ENCODE results near the gene ERI2. TPM values are rescaled to one million over a fixed set of nuclear protein-coding genes. Genes with fewer than 3 reads are reported as not detected.
"Not testable (repeated sequence)": the region's sequence is repeated elsewhere in the genome, so short reads cannot be mapped to it uniquely, and the experiment has no call there.

The ERI2 gene
- total RNA-seq, 1 donor from 2014 or later, result 15.1 TPM

- intact Hi-C loops (cut with micrococcal nuclease), result no loop called here
- no peak for DNase-seq
- H3K4me3 Mint-ChIP-seq, result no peak overlapping the region
- peaks cover 5% of the 10 kb centered on the region for H3K9me3 Mint-ChIP-seq
- peaks cover 13% of the 10 kb centered on the region for H3K4me1 Mint-ChIP-seq
- H3K27ac Mint-ChIP-seq, result no peak overlapping the region
- peaks cover 2% of the 10 kb centered on the region for H3K36me3 Mint-ChIP-seq (ENCODE audit: low read depth)
- no peaks in the 10 kb centered on the region for H3K27me3 Mint-ChIP-seq
Measured at GRCh38 chr16:20767577-20767976, 38.7 kb downstream of the ERI2 start.

GRCh38 chr16:20766294-20766693, 40.0 kb downstream of the ERI2 start:
- Mint-ChIP-seq H3K4me3 (no peak overlapping the region), H3K27ac (no peak overlapping the region), H3K36me3 (ENCODE audit: low read depth) (peaks cover 5% of the 10 kb centered on the region), H3K9me3 (peaks cover 7% of the 10 kb centered on the region), H3K27me3 (no peaks in the 10 kb centered on the region), H3K4me1 (peaks cover 13% of the 10 kb centered on the region)
- intact Hi-C loops (cut with micrococcal nuclease), result no loop called here
- no peak for DNase-seq

- Mint-ChIP-seq H3K4me3 (no peak overlapping the region), H3K27ac (no peak overlapping the region), H3K9me3 (peaks cover 7% of the 10 kb centered on the region), H3K4me1 (peaks cover 13% of the 10 kb centered on the region), H3K36me3 (ENCODE audit: low read depth) (peaks cover 5% of the 10 kb centered on the region), H3K27me3 (no peaks in the 10 kb centered on the region)
- intact Hi-C loops (cut with micrococcal nuclease), result no loop called here
- no peak for DNase-seq
Measured at GRCh38 chr16:20765732-20766131, 40.5 kb downstream of the ERI2 start.

- peaks cover 13% of the 10 kb centered on the region for H3K4me1 Mint-ChIP-seq
- H3K27me3 Mint-ChIP-seq; H3K36me3 Mint-ChIP-seq (ENCODE audit: low read depth); DNase-seq; H3K4me3 Mint-ChIP-seq; H3K9me3 Mint-ChIP-seq; H3K27ac Mint-ChIP-seq; intact Hi-C loops (cut with micrococcal nuclease): not testable (repeated sequence)
Measured at GRCh38 chr16:20764448-20764847, 41.8 kb downstream of the ERI2 start.

GRCh38 chr16:20763461-20764232, 42.6 kb downstream of the ERI2 start, which contains the start of gene ACSM3:
Gene ACSM3, plus strand, starts transcription at chr16:20764014. Its CDS starts 6,021 bp downstream, at chr16:20770035.
- Mint-ChIP-seq H3K4me3 (peak within 1 kb of the TSS; percentile 87), H3K4me1 (peaks cover 13% of the 10 kb centered on the region), H3K27ac (peak within 1 kb of the TSS; percentile 84), H3K27me3 (no peaks in the 10 kb centered on the region), H3K9me3 (peaks cover 7% of the 10 kb centered on the region), H3K36me3 (ENCODE audit: low read depth) (peaks cover 5% of the 10 kb centered on the region)
- intact Hi-C loops (cut with micrococcal nuclease), result loop anchor here (1.0 kb wide), 1 partner anchor 22 kb away; the partner anchor contains the start of gene THUMPD1
- DNase-seq, result peak; percentile 91

- Mint-ChIP-seq H3K27me3 (no peaks in the 10 kb centered on the region), H3K9me3 (peaks cover 7% of the 10 kb centered on the region), H3K36me3 (ENCODE audit: low read depth) (peaks cover 5% of the 10 kb centered on the region), H3K4me1 (peaks cover 13% of the 10 kb centered on the region), H3K4me3 (peak overlapping the region; percentile 87), H3K27ac (no peak overlapping the region)
- no peak for DNase-seq
- intact Hi-C loops (cut with micrococcal nuclease), result loop anchor here (1.0 kb wide), 1 partner anchor 21 kb away; the partner anchor contains the start of gene THUMPD1
Measured at GRCh38 chr16:20762404-20763123, 43.7 kb downstream of the ERI2 start.

- peaks cover 7% of the 10 kb centered on the region for H3K9me3 Mint-ChIP-seq
Measured at GRCh38 chr16:20761175-20761574, 45.1 kb downstream of the ERI2 start.

GRCh38 chr16:20760346-20760745, 45.9 kb downstream of the ERI2 start:
- no peak overlapping the region for H3K4me3 Mint-ChIP-seq
- no peaks in the 10 kb centered on the region for H3K27me3 Mint-ChIP-seq
- DNase-seq, result no peak
- H3K36me3 Mint-ChIP-seq (ENCODE audit: low read depth), result peaks cover 5% of the 10 kb centered on the region
- intact Hi-C loops (cut with micrococcal nuclease), result no loop called here
- no peak overlapping the region for H3K27ac Mint-ChIP-seq
- peaks cover 13% of the 10 kb centered on the region for H3K4me1 Mint-ChIP-seq
- peaks cover 7% of the 10 kb centered on the region for H3K9me3 Mint-ChIP-seq

More at GRCh38 chr16:20761175-20761574, 45.1 kb downstream of the ERI2 start:
- H3K4me1 Mint-ChIP-seq, result peaks cover 13% of the 10 kb centered on the region
- H3K36me3 Mint-ChIP-seq (ENCODE audit: low read depth), result peaks cover 5% of the 10 kb centered on the region
- no peak for DNase-seq
- H3K27me3 Mint-ChIP-seq, result no peaks in the 10 kb centered on the region
- intact Hi-C loops (cut with micrococcal nuclease), result no loop called here
- H3K27ac Mint-ChIP-seq, result no peak overlapping the region
- H3K4me3 Mint-ChIP-seq, result no peak overlapping the region

GRCh38 chr16:20755799-20756198, 50.5 kb downstream of the ERI2 start:
- H3K4me1 Mint-ChIP-seq; H3K9me3 Mint-ChIP-seq; H3K36me3 Mint-ChIP-seq (ENCODE audit: low read depth); DNase-seq; intact Hi-C loops (cut with micrococcal nuclease); H3K27ac Mint-ChIP-seq; H3K4me3 Mint-ChIP-seq: not testable (repeated sequence)
- peaks cover 17% of the 10 kb centered on the region for H3K27me3 Mint-ChIP-seq

- Mint-ChIP-seq H3K4me3 (no peak overlapping the region), H3K4me1 (no peaks in the 10 kb centered on the region), H3K36me3 (ENCODE audit: low read depth) (no peaks in the 10 kb centered on the region), H3K27ac (no peak overlapping the region), H3K9me3 (no peaks in the 10 kb centered on the region), H3K27me3 (peaks cover 17% of the 10 kb centered on the region)
- no peak for DNase-seq
- intact Hi-C loops (cut with micrococcal nuclease), result no loop called here
Measured at GRCh38 chr16:20755238-20755637, 51.0 kb downstream of the ERI2 start.

GRCh38 chr16:20753727-20754126, 52.5 kb downstream of the ERI2 start:
- DNase-seq, result no peak
- Mint-ChIP-seq H3K27me3 (peaks cover 17% of the 10 kb centered on the region), H3K27ac (no peak overlapping the region), H3K36me3 (ENCODE audit: low read depth) (no peaks in the 10 kb centered on the region), H3K4me3 (no peak overlapping the region), H3K9me3 (no peaks in the 10 kb centered on the region), H3K4me1 (no peaks in the 10 kb centered on the region)
- intact Hi-C loops (cut with micrococcal nuclease), result no loop called here

GRCh38 chr16:20750558-20750957, 55.7 kb downstream of the ERI2 start:
- Mint-ChIP-seq H3K4me3 (no peak overlapping the region), H3K27me3 (peaks cover 17% of the 10 kb centered on the region), H3K36me3 (ENCODE audit: low read depth) (peaks cover 1% of the 10 kb centered on the region), H3K9me3 (peaks cover 11% of the 10 kb centered on the region), H3K27ac (no peak overlapping the region), H3K4me1 (no peaks in the 10 kb centered on the region)
- DNase-seq, result no peak
- intact Hi-C loops (cut with micrococcal nuclease), result no loop called here

- H3K27me3 Mint-ChIP-seq, result peaks cover 15% of the 10 kb centered on the region
- peaks cover 1% of the 10 kb centered on the region for H3K36me3 Mint-ChIP-seq (ENCODE audit: low read depth)
- no peak overlapping the region for H3K4me3 Mint-ChIP-seq
- intact Hi-C loops (cut with micrococcal nuclease), result no loop called here
- no peaks in the 10 kb centered on the region for H3K4me1 Mint-ChIP-seq
- H3K27ac Mint-ChIP-seq, result no peak overlapping the region
- DNase-seq, result no peak
- H3K9me3 Mint-ChIP-seq, result peaks cover 11% of the 10 kb centered on the region
Measured at GRCh38 chr16:20749474-20749873, 56.8 kb downstream of the ERI2 start.
